ENCODE data around the gene ZNF217. TPM values are rescaled to one million over a fixed set of nuclear protein-coding genes. Genes with fewer than 3 reads are reported as not detected.

ZNF217 gene
- total and polyA plus RNA-seq, 9 of the 15 experiments (the other 6 are each of a cell fraction or from before 2014, with no cell fraction given): 3.0 to 41.8 (median 16.8) TPM

GRCh38 chr20:53611449-53611894 lies 17.8 kb upstream of the ZNF217 start:
- Histone ChIP-seq H3K27ac (ENCODE audit: extremely low read depth, low read depth, low read length) (peak overlapping the region; percentile 81), H3K79me2 (ENCODE audit: control insufficient read depth, insufficient read depth, low read length) (peaks cover 29% of the 10 kb centered on the region), H3K4me3 (peak overlapping the region; percentile 15; the same call in 1 of the 2 replicates), H3K4me2 (ENCODE audit: insufficient read depth, low read length) (peak overlapping the region; percentile 74), H3K27me3 (ENCODE audit: control insufficient read depth in 2 of 2, insufficient read depth in 2 of 2, low read length in 2 of 2) (no peaks in the 10 kb centered on the region), H3K9me1 (ENCODE audit: control insufficient read depth, insufficient read depth, low read length) (no peaks in the 10 kb centered on the region), H3K4me1 (replicated peaks in 1 of 2; ENCODE audit: control insufficient read depth in 2 of 2, insufficient read depth in 2 of 2, low read length in 2 of 2) (peaks cover 24 to 49% of the 10 kb centered on the region in 2 experiments), H2AFZ (ENCODE audit: low read depth, low read length) (peak overlapping the region; percentile 93), H4K20me1 (replicated peaks; ENCODE audit: control insufficient read depth, insufficient read depth, low read length) (no peaks in the 10 kb centered on the region), H3K9ac (ENCODE audit: insufficient read depth in 1 of 2, low read depth in 2 of 2, low read length in 2 of 2) (peak overlapping the region; percentile 62 to 67; a peak in 3 of 4 replicates), H3K36me3 (ENCODE audit: control insufficient read depth, insufficient read depth, low read length) (no peaks in the 10 kb centered on the region), H3K9me3 (replicated peaks; ENCODE audit: control insufficient read depth, insufficient read depth, low read depth, low read length) (no peaks in the 10 kb centered on the region)
- WGBS (ENCODE audit: insufficient coverage, low coverage, missing lambda C conversion rate): 5% methylated on average over 8 of the region's 8 CpGs
- intact Hi-C loops (cut with micrococcal nuclease): loop anchor here (5.0 kb wide), 1 partner anchor 126 kb away; no protein-coding TSS in a partner anchor
- in situ Hi-C loops (cut with MboI): no loop called here
- DNase-seq (ENCODE audit: extremely low read depth in 1 of 4, low spot score in 3 of 4): peak in 1 of 4 experiments; percentile 66
- peak; percentile 75 for FAIRE-seq
- ChIA-PET CTCF (ENCODE audit: low intra/inter-chr PET ratio) (no interaction called here), POLR2A (interaction anchor here (0.8 to 5.3 kb wide), 5 partner anchors 9 to 323 kb away, joined by 3 to 60 read pairs (median 4); no protein-coding TSS in a partner anchor)
- no TSS peak for BruUV-seq (replicated peaks)
- peak; percentile 2; the same call in 2 of the 3 replicates for ATAC-seq
- TF ChIP-seq, protein P1, sequence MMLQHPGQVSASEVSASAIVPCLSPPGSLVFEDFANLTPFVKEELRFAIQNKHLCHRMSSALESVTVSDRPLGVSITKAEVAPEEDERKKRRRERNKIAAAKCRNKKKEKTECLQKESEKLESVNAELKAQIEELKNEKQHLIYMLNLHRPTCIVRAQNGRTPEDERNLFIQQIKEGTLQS (IDR thresholded peaks at IDR 0.05): peak; percentile 72
- TF ChIP-seq, protein P1 (CRISPR knock-in tag; conservative IDR thresholded peaks at IDR 0.05): no peak
- TF ChIP-seq FOSL1 (tag; conservative IDR thresholded peaks at IDR 0.05): peak; percentile 48; the same call in 1 of the 2 replicates
- TF ChIP-seq, protein P2, sequence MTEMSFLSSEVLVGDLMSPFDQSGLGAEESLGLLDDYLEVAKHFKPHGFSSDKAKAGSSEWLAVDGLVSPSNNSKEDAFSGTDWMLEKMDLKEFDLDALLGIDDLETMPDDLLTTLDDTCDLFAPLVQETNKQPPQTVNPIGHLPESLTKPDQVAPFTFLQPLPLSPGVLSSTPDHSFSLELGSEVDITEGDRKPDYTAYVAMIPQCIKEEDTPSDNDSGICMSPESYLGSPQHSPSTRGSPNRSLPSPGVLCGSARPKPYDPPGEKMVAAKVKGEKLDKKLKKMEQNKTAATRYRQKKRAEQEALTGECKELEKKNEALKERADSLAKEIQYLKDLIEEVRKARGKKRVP (CRISPR knock-in tag; IDR thresholded peaks at IDR 0.05): no peak
- TF ChIP-seq, protein P3, sequence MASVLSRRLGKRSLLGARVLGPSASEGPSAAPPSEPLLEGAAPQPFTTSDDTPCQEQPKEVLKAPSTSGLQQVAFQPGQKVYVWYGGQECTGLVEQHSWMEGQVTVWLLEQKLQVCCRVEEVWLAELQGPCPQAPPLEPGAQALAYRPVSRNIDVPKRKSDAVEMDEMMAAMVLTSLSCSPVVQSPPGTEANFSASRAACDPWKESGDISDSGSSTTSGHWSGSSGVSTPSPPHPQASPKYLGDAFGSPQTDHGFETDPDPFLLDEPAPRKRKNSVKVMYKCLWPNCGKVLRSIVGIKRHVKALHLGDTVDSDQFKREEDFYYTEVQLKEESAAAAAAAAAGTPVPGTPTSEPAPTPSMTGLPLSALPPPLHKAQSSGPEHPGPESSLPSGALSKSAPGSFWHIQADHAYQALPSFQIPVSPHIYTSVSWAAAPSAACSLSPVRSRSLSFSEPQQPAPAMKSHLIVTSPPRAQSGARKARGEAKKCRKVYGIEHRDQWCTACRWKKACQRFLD (CRISPR knock-in tag; IDR thresholded peaks at IDR 0.05): no peak; the same call in 1 of the 2 replicates
- TF ChIP-seq MTA1 (IDR thresholded peaks at IDR 0.05; ENCODE audit: borderline replicate concordance): peak; percentile 41; the same call in 1 of the 2 replicates
- TF ChIP-seq TCF3 (CRISPR knock-in tag; IDR thresholded peaks at IDR 0.05): peak; percentile 77
- no peak for TF ChIP-seq ZNF354B (CRISPR knock-in tag; IDR thresholded peaks at IDR 0.05)
- peak; percentile 7; the same call in 1 of the 2 replicates for TF ChIP-seq ZNF584 (CRISPR knock-in tag; IDR thresholded peaks at IDR 0.05; ENCODE audit: low read depth)
- TF ChIP-seq ZBTB11 (CRISPR knock-in tag; IDR thresholded peaks at IDR 0.05): peak in 1 of 3 experiments; percentile 96; a peak in 2 of 6 replicates
- TF ChIP-seq SOX6 (IDR thresholded peaks at IDR 0.05): peak; percentile 23; the same call in 1 of the 2 replicates
- TF ChIP-seq, protein P4, sequence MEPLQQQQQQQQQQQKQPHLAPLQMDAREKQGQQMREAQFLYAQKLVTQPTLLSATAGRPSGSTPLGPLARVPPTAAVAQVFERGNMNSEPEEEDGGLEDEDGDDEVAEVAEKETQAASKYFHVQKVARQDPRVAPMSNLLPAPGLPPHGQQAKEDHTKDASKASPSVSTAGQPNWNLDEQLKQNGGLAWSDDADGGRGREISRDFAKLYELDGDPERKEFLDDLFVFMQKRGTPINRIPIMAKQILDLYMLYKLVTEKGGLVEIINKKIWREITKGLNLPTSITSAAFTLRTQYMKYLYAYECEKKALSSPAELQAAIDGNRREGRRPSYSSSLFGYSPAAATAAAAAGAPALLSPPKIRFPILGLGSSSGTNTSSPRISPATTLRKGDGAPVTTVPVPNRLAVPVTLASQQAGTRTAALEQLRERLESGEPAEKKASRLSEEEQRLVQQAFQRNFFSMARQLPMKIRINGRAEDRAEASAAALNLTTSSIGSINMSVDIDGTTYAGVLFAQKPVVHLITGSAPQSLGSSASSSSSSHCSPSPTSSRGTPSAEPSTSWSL (CRISPR knock-in tag; IDR thresholded peaks at IDR 0.05; ENCODE audit: borderline replicate concordance): no peak
- TF ChIP-seq SNIP1 (IDR thresholded peaks at IDR 0.05; ENCODE audit: low read depth): 0 out of 2 replicates have a peak, but pooled peaks have one; percentile 36
